Lower leg skin (tissue), 3 donors: ENCODE measurements around the gene SLC26A2.

Experiments used
- CTCF ChIP-seq, 3 donors: fragments of 450-650 bp; IDR thresholded peaks; one replicate each; pipeline ENCODE4 v1.5.1; 2016; ENCODE audit warnings: antibody characterized with exemption in 3 of 3, mild to moderate bottlenecking in 3 of 3, moderate library complexity in 2 of 3
- POLR2A ChIP-seq, 2 donors: fragments of 450-650 bp; IDR thresholded peaks; one replicate each; pipeline ENCODE4 v1.6.1; 2016 to 2017; ENCODE audit warnings: antibody characterized with exemption in 2 of 2, mild to moderate bottlenecking in 1 of 2, moderate library complexity in 1 of 2

GRCh38 chr5:150013931-150014330 lies 53.4 kb downstream of the SLC26A2 start:
- TF ChIP-seq CTCF (IDR thresholded peaks at IDR 0.05) (no peak), POLR2A (IDR thresholded peaks at IDR 0.05) (no peak)
